Measurements from ENCODE around the gene PLXDC2.

GRCh38 chr10:19931894-19932590 lies 115.8 kb downstream of the PLXDC2 start:
- TF ChIP-seq POLR2AphosphoS5 (IDR thresholded peaks at IDR 0.05) (no peak), CTCF (IDR thresholded peaks at IDR 0.05) (no peak), POLR2A (IDR thresholded peaks at IDR 0.05) (no peak), EP300 (IDR thresholded peaks at IDR 0.05) (no peak)
